ENCODE data around the gene AAR2. TPM values are rescaled to one million over a fixed set of nuclear protein-coding genes. Genes with fewer than 3 reads are reported as not detected.

AAR2 gene
- total RNA-seq, 4 donors from 2014 or later, result 18.7 to 25.5 (median 24.1) TPM

- DNase-seq, result no peak
- WGBS, 2 donors (ENCODE audit: low coverage in 1 of 2), result 48 to 67% methylated on average over 2 to 10 of the region's 10 CpGs
- Histone ChIP-seq H3K4me3 (no peak overlapping the region), H3K27ac (no peak overlapping the region), H3K36me3 (no peaks in the 10 kb centered on the region), H3K27me3 (peaks cover 9% of the 10 kb centered on the region), H3K9me3 (no peaks in the 10 kb centered on the region), H3K4me1 (no peaks in the 10 kb centered on the region)
- in situ Hi-C loops (cut with MboI; ENCODE audit: low pct_ligation_motif_present in 1 of 4, low pct_unique_long_range_greater_than_20kb in 1 of 4, low sequenced_read_pairs in 3 of 4) (no loop called here), intact Hi-C loops (cut with DNase I; ENCODE audit: low total_unique reads) (no loop called here)
- TF ChIP-seq, protein P1, sequence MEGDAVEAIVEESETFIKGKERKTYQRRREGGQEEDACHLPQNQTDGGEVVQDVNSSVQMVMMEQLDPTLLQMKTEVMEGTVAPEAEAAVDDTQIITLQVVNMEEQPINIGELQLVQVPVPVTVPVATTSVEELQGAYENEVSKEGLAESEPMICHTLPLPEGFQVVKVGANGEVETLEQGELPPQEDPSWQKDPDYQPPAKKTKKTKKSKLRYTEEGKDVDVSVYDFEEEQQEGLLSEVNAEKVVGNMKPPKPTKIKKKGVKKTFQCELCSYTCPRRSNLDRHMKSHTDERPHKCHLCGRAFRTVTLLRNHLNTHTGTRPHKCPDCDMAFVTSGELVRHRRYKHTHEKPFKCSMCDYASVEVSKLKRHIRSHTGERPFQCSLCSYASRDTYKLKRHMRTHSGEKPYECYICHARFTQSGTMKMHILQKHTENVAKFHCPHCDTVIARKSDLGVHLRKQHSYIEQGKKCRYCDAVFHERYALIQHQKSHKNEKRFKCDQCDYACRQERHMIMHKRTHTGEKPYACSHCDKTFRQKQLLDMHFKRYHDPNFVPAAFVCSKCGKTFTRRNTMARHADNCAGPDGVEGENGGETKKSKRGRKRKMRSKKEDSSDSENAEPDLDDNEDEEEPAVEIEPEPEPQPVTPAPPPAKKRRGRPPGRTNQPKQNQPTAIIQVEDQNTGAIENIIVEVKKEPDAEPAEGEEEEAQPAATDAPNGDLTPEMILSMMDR (IDR thresholded peaks at IDR 0.05), result no peak
- no peak for TF ChIP-seq EP300 (IDR thresholded peaks at IDR 0.05; ENCODE audit: low read depth)
- TF ChIP-seq POLR2AphosphoS5 (IDR thresholded peaks at IDR 0.05), result no peak
- TF ChIP-seq POLR2A (IDR thresholded peaks at IDR 0.05), result no peak
Measured at GRCh38 chr20:36268440-36269342, 32.4 kb downstream of the AAR2 start.

GRCh38 chr20:36269507-36269906 lies 33.2 kb downstream of the AAR2 start:
- Histone ChIP-seq H3K9me3 (no peaks in the 10 kb centered on the region), H3K27me3 (peaks cover 16% of the 10 kb centered on the region), H3K36me3 (no peaks in the 10 kb centered on the region), H3K27ac (no peak overlapping the region), H3K4me1 (no peaks in the 10 kb centered on the region), H3K4me3 (no peak overlapping the region)
- in situ Hi-C loops (cut with MboI; ENCODE audit: low pct_ligation_motif_present in 1 of 4, low pct_unique_long_range_greater_than_20kb in 1 of 4, low sequenced_read_pairs in 3 of 4) (no loop called here), intact Hi-C loops (cut with DNase I; ENCODE audit: low total_unique reads) (no loop called here)
- no peak for DNase-seq
- TF ChIP-seq POLR2A (IDR thresholded peaks at IDR 0.05) (no peak), POLR2AphosphoS5 (IDR thresholded peaks at IDR 0.05) (no peak), EP300 (IDR thresholded peaks at IDR 0.05; ENCODE audit: low read depth) (no peak)
- TF ChIP-seq, protein P1 (IDR thresholded peaks at IDR 0.05), result no peak
- WGBS, 2 donors (ENCODE audit: low coverage in 1 of 2), result 52 to 78% methylated on average over 2 of the region's 2 CpGs

GRCh38 chr20:36270744-36271638 lies 34.7 kb downstream of the AAR2 start:
- H3K4me3 ChIP-seq, result no peak overlapping the region
- in situ Hi-C loops (cut with MboI; ENCODE audit: low pct_ligation_motif_present in 1 of 4, low pct_unique_long_range_greater_than_20kb in 1 of 4, low sequenced_read_pairs in 3 of 4) (no loop called here), intact Hi-C loops (cut with DNase I; ENCODE audit: low total_unique reads) (no loop called here)
- no peaks in the 10 kb centered on the region for H3K9me3 ChIP-seq
- WGBS, 2 donors (ENCODE audit: low coverage in 1 of 2), result 79 to 95% methylated on average over 7 to 20 of the region's 20 CpGs
- no peaks in the 10 kb centered on the region for H3K4me1 ChIP-seq
- H3K36me3 ChIP-seq, result no peaks in the 10 kb centered on the region
- peaks cover 16% of the 10 kb centered on the region for H3K27me3 ChIP-seq
- TF ChIP-seq POLR2AphosphoS5 (IDR thresholded peaks at IDR 0.05) (no peak), EP300 (IDR thresholded peaks at IDR 0.05; ENCODE audit: low read depth) (no peak), POLR2A (IDR thresholded peaks at IDR 0.05) (no peak)
- TF ChIP-seq, protein P1 (IDR thresholded peaks at IDR 0.05), result no peak
- no peak overlapping the region for H3K27ac ChIP-seq
- no peak for DNase-seq

Data from transverse colon (tissue), 4 donors.